ENCODE results near the gene THSD7B.

- TF ChIP-seq EZH2 (IDR thresholded peaks at IDR 0.05) (no peak), POLR2AphosphoS5 (IDR thresholded peaks at IDR 0.05; ENCODE audit: borderline replicate concordance, low read depth, low read length) (no peak), FOXP2 (optimal IDR thresholded peaks at IDR 0.05; ENCODE audit: control extremely low read depth, extremely low read length, insufficient read depth) (no peak)
Observed at GRCh38 chr2:137096187-137096586, 330.8 kb downstream of the THSD7B start.
